T-cell (primary cell): ENCODE data around the gene ENOPH1. TPM values are rescaled to one million over a fixed set of nuclear protein-coding genes. Genes with fewer than 3 reads are reported as not detected.
"Not testable (repeated sequence)": the region's sequence is repeated elsewhere in the genome, so short reads cannot be mapped to it uniquely, and the experiment has no call there.

Experiments
- ATAC-seq, 4 experiments: fragments of 200-7000 bp in 3 of 4; fragments of 150-1000 bp in 1 of 4; cut with Tn5 transposase; replicated peaks in 1 of 4; 1 replicate in 3 of 4; 2 replicates in 1 of 4; pipeline ENCODE4 v1.10.0; 2021; ENCODE audit warnings: moderate library complexity in 3 of 4, mild to moderate bottlenecking in 2 of 4, moderate number of reproducible peaks in 1 of 4
- CTCF ChIA-PET, 2 donors: fragments of 300-600 bp; sonication (Branson Sonifier 250); formaldehyde crosslinking; loops; one replicate each; lab custom pipeline; 2022; ENCODE audit warnings: antibody characterized with exemption in 2 of 2; lab: Charles Lee
- POLR2A ChIA-PET, 2 donors: fragments of 300-600 bp; sonication (Branson Sonifier 250); formaldehyde crosslinking; loops; one replicate each; lab custom pipeline; 2022; ENCODE audit warnings: antibody characterized with exemption in 2 of 2; lab: Charles Lee
- DNase-seq, 35 experiments: peaks; one replicate each; pipeline versions ENCODE4 v3.0.0 to v3.0.0-alpha.2; 2013 to 2023
- H3K27ac ChIP-seq: one replicate; pipeline ENCODE4 v1.5.1; 2013; ENCODE audit warnings: low read length
- H3K27me3 ChIP-seq, 2 experiments: replicated peaks in 1 of 2; 1 replicate in 1 of 2; 2 replicates in 1 of 2; pipeline versions ENCODE4 v1.6.1 to v1.7.0; 2013; ENCODE audit warnings: low read length in 1 of 2, mixed read lengths in 1 of 2; ENCODE audit not compliant: control insufficient read depth in 2 of 2, insufficient read depth in 2 of 2; ENCODE audit errors: extremely low read depth in 1 of 2
- H3K36me3 ChIP-seq, 2 donors: 1 replicate in 1 of 2; 2 replicates in 1 of 2; pipeline versions ENCODE4 v1.6.1 to v1.7.0; 2013; ENCODE audit warnings: low read length in 1 of 2; ENCODE audit not compliant: control insufficient read depth in 2 of 2, insufficient read depth in 1 of 2; ENCODE audit errors: extremely low read depth in 1 of 2
- H3K4me1 ChIP-seq, 2 experiments: 1 replicate in 1 of 2; 2 replicates in 1 of 2; pipeline versions ENCODE4 v1.6.1 to v1.7.0; 2013; ENCODE audit warnings: low read length in 2 of 2, mixed read lengths in 1 of 2; ENCODE audit not compliant: insufficient read depth in 2 of 2, control insufficient read depth in 1 of 2; ENCODE audit errors: extremely low read depth in 1 of 2
- H3K4me3 ChIP-seq, 2 donors: 1 replicate in 1 of 2; 2 replicates in 1 of 2; pipeline versions ENCODE4 v1.5.1 to v1.7.0; 2013; ENCODE audit warnings: mild to moderate bottlenecking in 2 of 2, low read length in 1 of 2, moderate library complexity in 1 of 2; ENCODE audit not compliant: control insufficient read depth in 1 of 2; ENCODE audit errors: extremely low read depth in 1 of 2
- H3K9me3 ChIP-seq: 2 replicates; pipeline ENCODE4 v1.7.0; 2013
- H3K27ac Mint-ChIP-seq, 2 donors: one replicate each; pipeline ENCODE4 v1.8.0; 2020 to 2021; ENCODE audit warnings: mild to moderate bottlenecking in 2 of 2, mixed read lengths in 2 of 2
- H3K27me3 Mint-ChIP-seq, 2 donors: one replicate each; pipeline ENCODE4 v1.8.0; 2021 to 2022; ENCODE audit warnings: mixed read lengths in 2 of 2
- H3K36me3 Mint-ChIP-seq: one replicate; pipeline ENCODE4 v1.8.0; 2021; ENCODE audit warnings: mixed read lengths
- H3K4me1 Mint-ChIP-seq, 3 donors: one replicate each; pipeline ENCODE4 v1.8.0; 2020 to 2022; ENCODE audit warnings: mixed read lengths in 3 of 3, mild to moderate bottlenecking in 1 of 3
- H3K4me3 Mint-ChIP-seq, 3 donors: one replicate each; pipeline ENCODE4 v1.8.0; 2020 to 2022; ENCODE audit warnings: mild to moderate bottlenecking in 3 of 3, mixed read lengths in 3 of 3, moderate library complexity in 3 of 3
- H3K9me3 Mint-ChIP-seq, 3 donors: one replicate each; pipeline ENCODE4 v1.8.0; 2020 to 2022; ENCODE audit warnings: mixed read lengths in 3 of 3
- WGBS: methylation state at CpG from one replicate; pipeline ENCODE4 v1.1.5; 2013; ENCODE audit warnings: missing lambda C conversion rate; ENCODE audit not compliant: insufficient coverage; 5-methylcytosine and 5-hydroxymethylcytosine counted together
- total RNA-seq, 35 experiments: library from RNA in 6 of 35; stranded (reverse) in 6 of 35; fragments of 120-200 nt in 1 of 35; gene quantifications; one replicate each; pipeline versions ENCODE4 v1.2.1 to v1.2.4 and lab custom pipeline; 2013 to 2026

The ENOPH1 gene
- total RNA-seq, 5 donors from 2014 or later (not counting 1 experiment from before 2014, with no cell fraction given): 21.8 to 29.4 (median 25.9) TPM

DNA sequence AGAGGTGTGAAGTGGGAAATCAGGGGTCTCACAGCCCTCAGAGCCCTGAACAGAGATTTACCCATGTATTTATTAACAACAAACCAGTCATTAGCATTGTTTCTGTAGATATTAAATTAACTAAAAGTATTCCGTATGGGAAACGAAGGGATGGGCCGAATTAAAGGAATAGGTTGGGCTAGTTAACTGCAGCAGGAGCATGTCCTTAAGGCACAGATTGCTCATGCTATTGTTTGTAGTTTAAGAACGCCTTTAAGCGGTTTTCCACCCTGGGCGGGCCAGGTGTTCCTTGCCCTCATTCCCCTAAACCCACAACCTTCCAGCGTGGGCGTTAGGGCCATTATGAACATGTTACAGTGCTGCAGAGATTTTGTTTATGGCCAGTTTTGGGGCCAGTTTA lies 44.1 kb upstream of the ENOPH1 start:
- CTCF ChIA-PET, H3K27me3 ChIP-seq, H3K4me3 Mint-ChIP-seq, H3K36me3 Mint-ChIP-seq, H3K4me1 Mint-ChIP-seq, H3K4me3 ChIP-seq, H3K36me3 ChIP-seq, H3K4me1 ChIP-seq, H3K27me3 Mint-ChIP-seq, POLR2A ChIA-PET, H3K27ac Mint-ChIP-seq, DNase-seq, H3K9me3 ChIP-seq, ATAC-seq, H3K27ac ChIP-seq, H3K9me3 Mint-ChIP-seq: not testable (repeated sequence)
- no CpG with 5 or more reads among the region's 8 CpGs for WGBS

GRCh38 chr4:82388405-82388804 lies 42.0 kb upstream of the ENOPH1 start:
- H3K4me3 Mint-ChIP-seq: no peak overlapping the region
- ChIA-PET CTCF (interaction anchor here in 1 of 2 donors (0.5 to 0.7 kb wide), 2 partner anchors 14 to 40 kb away, joined by 3 read pairs; no protein-coding TSS in a partner anchor), POLR2A (interaction anchor here in 1 of 2 donors (0.6 kb wide), 1 partner anchor 37 kb away, joined by 3 read pairs; no protein-coding TSS in a partner anchor)
- peaks cover 4% of the 10 kb centered on the region for H3K36me3 Mint-ChIP-seq
- Histone ChIP-seq H3K9me3 (no peaks in the 10 kb centered on the region), H3K27ac (no peak overlapping the region), H3K4me3 (no peak overlapping the region), H3K4me1 (no peaks in the 10 kb centered on the region), H3K36me3 (no peaks in the 10 kb centered on the region), H3K27me3 (peaks cover 0 to 3% of the 10 kb centered on the region in 2 experiments)
- DNase-seq (no peak), ATAC-seq (peak in 1 of 4 experiments; percentile 38)
- WGBS: 100% methylated on average over 1 of the region's 1 CpG
- H3K27ac Mint-ChIP-seq: no peak overlapping the region
- H3K9me3 Mint-ChIP-seq: peaks cover 0 to 5% (median 0%) of the 10 kb centered on the region in 3 donors
- H3K4me1 Mint-ChIP-seq: no peaks in the 10 kb centered on the region
- no peaks in the 10 kb centered on the region for H3K27me3 Mint-ChIP-seq

- ChIA-PET POLR2A (interaction anchor here in 1 of 2 donors (0.6 kb wide), 1 partner anchor 94 kb away, joined by 3 read pairs; no protein-coding TSS in a partner anchor), CTCF (interaction anchor here in 1 of 2 donors (0.6 to 1.0 kb wide), 2 partner anchors 9 to 32 kb away, joined by 3 read pairs; no protein-coding TSS in a partner anchor)
- not testable (repeated sequence) for H3K4me3 ChIP-seq, H3K4me1 ChIP-seq, H3K36me3 ChIP-seq, H3K27ac Mint-ChIP-seq, ATAC-seq, H3K27ac ChIP-seq, H3K27me3 ChIP-seq, H3K9me3 Mint-ChIP-seq, H3K36me3 Mint-ChIP-seq, H3K4me3 Mint-ChIP-seq, H3K9me3 ChIP-seq, H3K27me3 Mint-ChIP-seq, H3K4me1 Mint-ChIP-seq, DNase-seq
- WGBS: 90% methylated on average over 3 of the region's 9 CpGs
These were observed 40.3 kb upstream of the ENOPH1 start for GRCh38 chr4:82390061-82390460.

DNA sequence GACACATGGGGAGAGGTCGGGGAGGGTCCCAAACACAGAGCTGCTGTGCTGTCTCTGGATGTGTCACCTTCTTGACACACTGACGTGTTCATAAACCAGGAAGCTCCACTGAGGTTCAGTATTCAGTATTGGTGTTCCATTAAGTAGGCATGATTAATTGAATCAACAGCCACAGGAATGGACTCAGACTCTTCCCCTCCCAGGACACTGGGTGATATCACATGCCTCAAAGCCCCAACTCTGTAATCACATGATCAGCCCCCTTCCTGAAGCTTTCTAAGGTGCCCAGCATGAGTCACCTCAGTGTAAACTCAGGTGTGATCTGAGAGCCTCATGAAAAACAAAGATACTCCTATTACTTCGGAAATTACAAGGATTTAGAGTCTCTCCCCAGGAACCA lies 35.5 kb upstream of the ENOPH1 start:
- Mint-ChIP-seq H3K9me3 (no peaks in the 10 kb centered on the region), H3K27ac (no peak overlapping the region), H3K4me3 (no peak overlapping the region), H3K27me3 (peaks cover 0 to 3% of the 10 kb centered on the region in 2 donors), H3K4me1 (no peaks in the 10 kb centered on the region), H3K36me3 (no peaks in the 10 kb centered on the region)
- CTCF ChIA-PET: no interaction called here
- WGBS: 80% methylated on average over 1 of the region's 3 CpGs
- Histone ChIP-seq H3K9me3 (no peaks in the 10 kb centered on the region), H3K27ac (no peak overlapping the region), H3K4me1 (no peaks in the 10 kb centered on the region), H3K4me3 (no peak overlapping the region), H3K36me3 (no peaks in the 10 kb centered on the region), H3K27me3 (no peaks in the 10 kb centered on the region)
- POLR2A ChIA-PET: no interaction called here
- DNase-seq (no peak), ATAC-seq (no peak)

DNA sequence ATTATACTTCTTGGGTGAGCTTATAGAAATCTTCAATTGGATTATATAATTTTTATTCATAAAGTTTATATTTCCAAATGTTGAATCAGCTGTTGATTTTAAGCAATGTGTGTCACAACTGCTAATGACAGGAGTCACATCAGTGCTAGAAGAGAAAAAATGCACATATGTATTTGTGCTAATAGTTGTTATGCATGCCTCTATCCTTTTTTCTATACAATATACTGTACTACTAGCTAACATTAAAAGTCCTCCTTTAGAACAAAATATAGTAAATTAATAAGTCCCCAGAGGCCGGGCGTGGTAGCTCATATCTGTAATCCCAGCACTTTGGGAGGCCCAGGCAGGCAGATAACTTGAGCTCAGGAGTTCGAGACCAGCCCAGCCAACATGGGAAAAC lies 32.9 kb upstream of the ENOPH1 start:
- H3K9me3 Mint-ChIP-seq: no peaks in the 10 kb centered on the region
- H3K27me3 Mint-ChIP-seq: peaks cover 0 to 9% of the 10 kb centered on the region in 2 donors
- H3K4me3 Mint-ChIP-seq: no peak overlapping the region
- ChIA-PET CTCF (interaction anchor here (0.7 to 0.8 kb wide), 2 partner anchors 17 kb away, joined by 3 read pairs; no protein-coding TSS in a partner anchor), POLR2A (interaction anchor here (0.5 to 0.7 kb wide), 4 partner anchors 13 to 1460 kb away, joined by 3 to 11 read pairs (median 6); no protein-coding TSS in a partner anchor)
- Histone ChIP-seq H3K36me3 (no peaks in the 10 kb centered on the region), H3K27ac (no peak overlapping the region), H3K27me3 (no peaks in the 10 kb centered on the region), H3K4me1 (no peaks in the 10 kb centered on the region), H3K9me3 (no peaks in the 10 kb centered on the region), H3K4me3 (no peak overlapping the region)
- H3K27ac Mint-ChIP-seq: no peak overlapping the region
- DNase-seq: no peak
- no peaks in the 10 kb centered on the region for H3K4me1 Mint-ChIP-seq
- no peak for ATAC-seq
- no peaks in the 10 kb centered on the region for H3K36me3 Mint-ChIP-seq
- no CpG with 5 or more reads among the region's 3 CpGs for WGBS

GRCh38 chr4:82398263-82398662 lies 32.1 kb upstream of the ENOPH1 start:
- Histone ChIP-seq H3K36me3 (no peaks in the 10 kb centered on the region), H3K27ac (no peak overlapping the region), H3K9me3 (no peaks in the 10 kb centered on the region), H3K27me3 (no peaks in the 10 kb centered on the region), H3K4me3 (no peak overlapping the region), H3K4me1 (no peaks in the 10 kb centered on the region)
- no peak for ATAC-seq
- H3K36me3 Mint-ChIP-seq: no peaks in the 10 kb centered on the region
- no peak for DNase-seq
- no peak overlapping the region for H3K4me3 Mint-ChIP-seq
- POLR2A ChIA-PET: interaction anchor here (0.6 kb wide), 2 partner anchors 24 to 26 kb away, joined by 3 to 4 read pairs; no protein-coding TSS in a partner anchor
- H3K27me3 Mint-ChIP-seq: peaks cover 0 to 9% of the 10 kb centered on the region in 2 donors
- CTCF ChIA-PET: interaction anchor here (0.7 kb wide), 3 partner anchors 16 to 839 kb away, joined by 3 to 8 read pairs (median 7); no protein-coding TSS in a partner anchor
- H3K9me3 Mint-ChIP-seq: no peaks in the 10 kb centered on the region
- H3K27ac Mint-ChIP-seq: no peak overlapping the region
- no CpG with 5 or more reads among the region's 1 CpG for WGBS
- no peaks in the 10 kb centered on the region for H3K4me1 Mint-ChIP-seq
